Measurements from ENCODE around the gene FDX2. TPM values are rescaled to one million over a fixed set of nuclear protein-coding genes. Genes with fewer than 3 reads are reported as not detected.

The FDX2 gene
- total and polyA plus RNA-seq, 12 donors = 11.7 to 35.5 (median 17.4) TPM

DNA sequence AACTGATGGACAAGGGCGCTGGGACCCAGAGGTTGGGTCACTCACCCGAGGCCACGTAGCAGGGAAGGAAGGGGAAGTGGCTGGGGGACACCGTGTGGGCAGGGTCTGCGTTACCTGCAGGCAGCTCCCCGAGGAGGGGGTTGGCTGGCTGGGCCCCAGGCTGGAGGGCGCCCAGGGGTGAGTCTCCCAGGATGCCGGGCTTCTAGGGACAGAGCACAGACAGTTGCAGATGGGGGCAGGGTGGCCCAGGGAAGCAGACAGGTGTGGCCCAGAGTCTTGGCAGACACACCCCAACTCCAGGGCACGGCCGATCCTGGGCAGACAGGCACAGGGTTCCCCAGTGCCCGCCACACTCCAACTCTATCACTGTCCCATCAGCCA, 5.6 kb upstream of the FDX2 start:
- Histone ChIP-seq H3K9me3 (no peaks in the 10 kb centered on the region), H3K4me1 (peaks cover 0 to 4% (median under 1%) of the 10 kb centered on the region in 9 donors), H3K4me3 (no peak overlapping the region), H3K27me3 (no peaks in the 10 kb centered on the region), H3K27ac (no peak overlapping the region), H3K36me3 (peaks cover 0 to 100% (median 83%) of the 10 kb centered on the region in 9 donors)
- 89 to 91% methylated on average over 11 of the region's 11 CpGs for WGBS, 2 donors
- ATAC-seq (no peak), DNase-seq (no peak)
- TF ChIP-seq, protein P1, sequence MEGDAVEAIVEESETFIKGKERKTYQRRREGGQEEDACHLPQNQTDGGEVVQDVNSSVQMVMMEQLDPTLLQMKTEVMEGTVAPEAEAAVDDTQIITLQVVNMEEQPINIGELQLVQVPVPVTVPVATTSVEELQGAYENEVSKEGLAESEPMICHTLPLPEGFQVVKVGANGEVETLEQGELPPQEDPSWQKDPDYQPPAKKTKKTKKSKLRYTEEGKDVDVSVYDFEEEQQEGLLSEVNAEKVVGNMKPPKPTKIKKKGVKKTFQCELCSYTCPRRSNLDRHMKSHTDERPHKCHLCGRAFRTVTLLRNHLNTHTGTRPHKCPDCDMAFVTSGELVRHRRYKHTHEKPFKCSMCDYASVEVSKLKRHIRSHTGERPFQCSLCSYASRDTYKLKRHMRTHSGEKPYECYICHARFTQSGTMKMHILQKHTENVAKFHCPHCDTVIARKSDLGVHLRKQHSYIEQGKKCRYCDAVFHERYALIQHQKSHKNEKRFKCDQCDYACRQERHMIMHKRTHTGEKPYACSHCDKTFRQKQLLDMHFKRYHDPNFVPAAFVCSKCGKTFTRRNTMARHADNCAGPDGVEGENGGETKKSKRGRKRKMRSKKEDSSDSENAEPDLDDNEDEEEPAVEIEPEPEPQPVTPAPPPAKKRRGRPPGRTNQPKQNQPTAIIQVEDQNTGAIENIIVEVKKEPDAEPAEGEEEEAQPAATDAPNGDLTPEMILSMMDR (IDR thresholded peaks at IDR 0.05) = no peak
- intact Hi-C loops (cut with DNase I) = no loop called here

DNA sequence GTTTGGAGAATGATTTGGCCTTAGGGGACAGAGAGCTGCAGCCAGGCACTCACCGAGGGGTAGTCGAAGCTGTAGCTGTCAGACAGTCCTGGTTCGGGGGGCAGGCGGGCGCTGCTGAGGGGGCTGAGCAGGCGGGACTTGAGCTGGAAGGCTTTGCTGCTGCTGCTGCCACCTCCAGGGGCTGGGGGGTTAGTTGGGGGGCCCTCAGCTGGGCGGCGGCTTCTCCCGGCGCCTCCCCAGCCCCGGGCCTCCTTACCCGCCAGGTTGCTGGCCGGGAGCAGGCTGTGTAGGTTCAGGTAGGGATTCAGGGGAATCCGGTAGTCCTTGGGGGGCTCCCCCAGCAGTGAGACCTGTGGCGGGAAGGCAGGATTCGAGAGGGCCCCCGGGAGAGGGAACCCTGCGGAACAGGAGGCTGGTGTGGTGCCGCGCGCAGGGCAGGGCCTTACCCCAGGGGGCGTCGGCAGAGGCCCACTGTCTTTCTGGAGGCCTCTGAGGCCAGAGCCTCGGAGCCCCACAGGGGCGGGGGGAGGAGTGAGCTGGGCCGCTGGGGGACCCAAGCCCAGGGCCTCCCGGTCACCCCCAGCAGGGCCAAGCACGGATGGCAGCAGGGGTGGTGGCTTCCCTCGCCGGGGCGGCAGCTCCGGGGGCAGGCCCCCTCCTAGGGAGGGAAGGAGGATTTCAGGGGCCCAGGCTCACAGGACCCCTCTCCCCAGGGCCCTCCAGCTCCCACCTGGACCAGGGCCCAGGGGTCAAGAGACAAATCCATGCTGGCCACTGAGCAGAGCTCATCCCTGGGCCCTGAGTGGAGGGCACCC, 5.0 kb upstream of the FDX2 start:
- TF ChIP-seq, protein P1 (IDR thresholded peaks at IDR 0.05) = no peak
- Histone ChIP-seq H3K9me3 (no peaks in the 10 kb centered on the region), H3K27ac (no peak overlapping the region), H3K27me3 (no peaks in the 10 kb centered on the region), H3K4me3 (no peak overlapping the region), H3K36me3 (peaks cover 0 to 98% (median 77%) of the 10 kb centered on the region in 9 donors), H3K4me1 (peaks cover 4 to 10% (median 7%) of the 10 kb centered on the region in 9 donors)
- ATAC-seq (peak in 1 of 8 donors; percentile 7), DNase-seq (no peak)
- WGBS, 2 donors = 94 to 95% methylated on average over 29 to 32 of the region's 32 CpGs
- intact Hi-C loops (cut with DNase I) = no loop called here

DNA sequence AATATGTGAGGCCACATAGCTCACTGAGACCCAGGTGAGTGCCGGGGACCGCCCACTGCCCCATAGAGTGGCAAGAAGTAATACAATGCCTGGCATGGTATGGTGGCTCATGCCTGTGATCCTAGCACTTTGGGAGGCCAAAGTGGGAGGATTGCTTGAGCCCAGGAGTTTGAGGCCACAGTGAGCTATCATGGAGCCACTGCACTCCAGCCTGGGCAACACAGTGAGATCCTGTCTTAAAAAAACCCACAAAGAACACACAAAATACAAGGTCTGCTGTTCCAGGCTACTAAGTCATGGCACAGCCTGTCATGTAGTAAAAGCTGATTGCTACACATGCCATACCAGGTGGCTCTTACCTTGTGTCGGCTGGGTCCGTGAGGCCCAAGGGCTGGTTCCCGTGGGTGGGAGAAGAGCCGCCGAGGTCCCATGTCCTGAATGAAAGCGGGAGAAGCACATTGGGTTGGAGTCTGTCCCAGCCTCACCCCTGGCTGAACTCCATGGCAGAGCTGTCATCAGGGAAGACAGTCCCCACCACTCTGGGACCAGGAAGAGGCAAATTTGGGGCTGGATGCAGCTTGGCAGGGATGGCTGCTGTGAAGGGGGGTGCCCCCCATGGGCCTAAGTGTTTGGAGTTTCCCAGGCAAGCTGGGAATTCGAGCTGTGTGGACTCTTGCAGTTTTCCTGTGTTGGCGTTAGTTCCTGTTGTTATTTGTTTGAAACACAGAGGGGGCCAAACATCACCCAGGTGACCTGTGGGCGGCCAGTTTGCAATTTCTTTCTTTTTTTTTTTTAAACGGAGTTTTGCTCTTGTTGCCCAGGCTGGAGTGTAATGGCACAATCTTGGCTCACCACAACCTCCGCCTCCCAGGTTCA, 3.2 kb upstream of the FDX2 start:
- Histone ChIP-seq H3K27me3 (no peaks in the 10 kb centered on the region), H3K9me3 (no peaks in the 10 kb centered on the region), H3K4me1 (peaks cover 4 to 22% (median 17%) of the 10 kb centered on the region in 9 donors), H3K4me3 (no peak overlapping the region), H3K27ac (no peak overlapping the region), H3K36me3 (peaks cover 0 to 84% (median 60%) of the 10 kb centered on the region in 9 donors)
- intact Hi-C loops (cut with DNase I) = loop anchor here in 1 of 10 donors (5.0 kb wide), 1 partner anchor 47 kb away; the partner anchor contains the start of gene ICAM1
- TF ChIP-seq, protein P1 (IDR thresholded peaks at IDR 0.05) = no peak
- ATAC-seq (no peak), DNase-seq (no peak)
- WGBS, 2 donors = 91 to 92% methylated on average over 13 of the region's 13 CpGs

DNA sequence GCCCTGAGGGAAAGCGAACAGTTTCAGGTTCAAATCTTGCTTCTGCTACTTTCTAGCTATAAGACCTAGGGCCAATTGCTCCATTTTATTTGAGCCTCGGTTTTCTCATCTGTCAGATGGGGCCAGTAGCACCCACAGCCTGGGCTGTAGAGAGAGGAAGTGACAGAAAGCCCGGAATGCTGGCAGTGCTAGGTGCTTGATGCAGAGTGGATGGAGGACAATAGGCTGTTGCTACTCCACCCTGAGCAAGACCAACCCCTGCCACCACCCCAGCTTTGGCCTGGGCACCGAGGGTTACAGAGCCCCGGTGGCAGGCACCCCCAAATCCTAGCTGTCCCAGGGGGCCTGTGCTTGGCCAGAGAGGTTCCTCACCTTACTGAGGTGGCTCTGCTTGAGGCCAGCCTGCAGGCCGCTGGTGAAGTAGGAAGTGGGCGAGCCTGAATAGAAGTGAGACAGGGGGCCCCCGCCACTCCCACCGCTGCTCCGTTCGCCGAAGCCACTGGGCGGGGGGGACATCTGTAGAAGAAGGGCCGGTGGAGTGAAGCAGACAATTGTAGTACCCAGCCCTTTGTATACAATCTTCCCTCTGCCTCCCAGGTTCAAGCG, 2.1 kb upstream of the FDX2 start:
- no peak for DNase-seq
- Histone ChIP-seq H3K9me3 (no peaks in the 10 kb centered on the region), H3K27ac (no peak overlapping the region), H3K27me3 (no peaks in the 10 kb centered on the region), H3K4me3 (no peak overlapping the region), H3K36me3 (peaks cover 0 to 79% (median 49%) of the 10 kb centered on the region in 9 donors), H3K4me1 (peaks cover 4 to 22% (median 17%) of the 10 kb centered on the region in 9 donors)
- no peak for ATAC-seq
- TF ChIP-seq, protein P1 (IDR thresholded peaks at IDR 0.05) = no peak
- intact Hi-C loops (cut with DNase I) = loop anchor here in 1 of 10 donors (5.0 kb wide), 1 partner anchor 46 kb away; the partner anchor contains the start of gene ICAM1
- 92 to 95% methylated on average over 15 of the region's 15 CpGs for WGBS, 2 donors

Data from heart right ventricle (tissue), 16 donors.